NCI-H2227 treated with DMSO at 0.1 percent for 48 hours (cell line): ENCODE measurements around the gene SLC6A12.

ENCODE experiments used
- DNase-seq: peaks from one replicate; lab custom pipeline; 2025; lab: John Stamatoyannopoulos, UW

SLC6A12 gene

GRCh38 chr12:177336-177979 lies 36.5 kb downstream of the SLC6A12 start:
- DNase-seq, result no peak

GRCh38 chr12:176321-177181 lies 37.4 kb downstream of the SLC6A12 start:
- no peak for DNase-seq

- no peak for DNase-seq
Measured at GRCh38 chr12:175759-176158, 38.2 kb downstream of the SLC6A12 start.

- no peak for DNase-seq
Measured at GRCh38 chr12:175250-175649, 38.7 kb downstream of the SLC6A12 start.

GRCh38 chr12:174596-174995 lies 39.4 kb downstream of the SLC6A12 start:
- DNase-seq, result no peak

- no peak for DNase-seq
Measured at GRCh38 chr12:174124-174523, 39.8 kb downstream of the SLC6A12 start.

- DNase-seq, result no peak
Measured at GRCh38 chr12:172732-173161, 41.2 kb downstream of the SLC6A12 start.

- no peak for DNase-seq
Measured at GRCh38 chr12:171743-172676, 41.9 kb downstream of the SLC6A12 start.

GRCh38 chr12:171276-171675 lies 42.7 kb downstream of the SLC6A12 start:
- DNase-seq, result no peak

- no peak for DNase-seq
Measured at GRCh38 chr12:170371-171225, 43.4 kb downstream of the SLC6A12 start.

- DNase-seq, result no peak
Measured at GRCh38 chr12:169528-170370, 44.2 kb downstream of the SLC6A12 start.

GRCh38 chr12:168763-169525 lies 45.0 kb downstream of the SLC6A12 start:
- no peak for DNase-seq

GRCh38 chr12:167959-168600 lies 45.9 kb downstream of the SLC6A12 start:
- no peak for DNase-seq

- no peak for DNase-seq
Measured at GRCh38 chr12:166425-167075, 47.4 kb downstream of the SLC6A12 start.

GRCh38 chr12:165862-166368 lies 48.0 kb downstream of the SLC6A12 start:
- no peak for DNase-seq

- no peak for DNase-seq
Measured at GRCh38 chr12:164207-164606, 49.8 kb downstream of the SLC6A12 start.

- no peak for DNase-seq
Measured at GRCh38 chr12:163406-163986, 50.5 kb downstream of the SLC6A12 start.
